Astrocyte (in vitro differentiated cells and primary cell): ENCODE data around the gene KCNG2.

ENCODE experiments used
- CTCF ChIP-seq: IDR thresholded peaks from 2 replicates; pipeline ENCODE4 v1.5.1; 2011; ENCODE audit warnings: low read depth, mild to moderate bottlenecking, inconsistent platforms, low read length, moderate library complexity; ENCODE audit not compliant: insufficient read depth
- EZH2 ChIP-seq: IDR thresholded peaks from 2 replicates; pipeline ENCODE4 v1.6.1; 2012; ENCODE audit warnings: mild to moderate bottlenecking, low read length, inconsistent platforms; ENCODE audit not compliant: insufficient read depth

DNA sequence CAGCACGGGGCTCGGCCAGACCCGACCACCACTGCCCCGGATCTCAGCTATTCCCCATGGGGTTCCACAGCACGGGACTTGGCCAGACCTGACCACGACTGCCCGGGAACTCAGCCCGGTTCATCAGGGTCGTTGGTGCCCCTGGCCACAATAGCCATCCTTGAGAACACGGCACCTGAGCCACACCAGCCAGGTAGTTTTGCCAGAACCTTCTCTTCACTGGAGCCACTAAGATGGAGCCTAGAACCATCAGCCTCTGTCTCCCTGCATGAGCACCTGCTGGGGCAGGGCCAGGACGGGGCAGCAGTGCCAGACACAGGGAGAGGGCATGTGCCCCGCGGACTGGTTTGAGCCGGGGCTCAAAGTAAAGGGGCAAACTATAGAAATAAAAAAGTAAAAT lies 11.4 kb upstream of the KCNG2 start:
- TF ChIP-seq CTCF (no peak), EZH2 (no peak)
